GM21447 (cell line): Measurements from ENCODE around the gene GLMP.
"Not testable (repeated sequence)": the region's sequence is repeated elsewhere in the genome, so short reads cannot be mapped to it uniquely, and the experiment has no call there.

Experiments
- ATAC-seq: cut with Tn5 transposase; IDR thresholded peaks from one replicate; pipeline ENCODE4 v1.9.1; 2021; ENCODE audit not compliant: unreplicated experiment

The GLMP gene

GRCh38 chr1:156295391-156295947, at the start of gene GLMP:
GLMP (minus strand) TSS chr1:156295679; CDS start chr1:156295645, 34 bp downstream.
- ATAC-seq = peak; percentile 64

GRCh38 chr1:156344409-156344808, 48.9 kb upstream of the GLMP start:
- no peak for ATAC-seq

GRCh38 chr1:156342166-156342955, 46.9 kb upstream of the GLMP start:
- no peak for ATAC-seq

DNA sequence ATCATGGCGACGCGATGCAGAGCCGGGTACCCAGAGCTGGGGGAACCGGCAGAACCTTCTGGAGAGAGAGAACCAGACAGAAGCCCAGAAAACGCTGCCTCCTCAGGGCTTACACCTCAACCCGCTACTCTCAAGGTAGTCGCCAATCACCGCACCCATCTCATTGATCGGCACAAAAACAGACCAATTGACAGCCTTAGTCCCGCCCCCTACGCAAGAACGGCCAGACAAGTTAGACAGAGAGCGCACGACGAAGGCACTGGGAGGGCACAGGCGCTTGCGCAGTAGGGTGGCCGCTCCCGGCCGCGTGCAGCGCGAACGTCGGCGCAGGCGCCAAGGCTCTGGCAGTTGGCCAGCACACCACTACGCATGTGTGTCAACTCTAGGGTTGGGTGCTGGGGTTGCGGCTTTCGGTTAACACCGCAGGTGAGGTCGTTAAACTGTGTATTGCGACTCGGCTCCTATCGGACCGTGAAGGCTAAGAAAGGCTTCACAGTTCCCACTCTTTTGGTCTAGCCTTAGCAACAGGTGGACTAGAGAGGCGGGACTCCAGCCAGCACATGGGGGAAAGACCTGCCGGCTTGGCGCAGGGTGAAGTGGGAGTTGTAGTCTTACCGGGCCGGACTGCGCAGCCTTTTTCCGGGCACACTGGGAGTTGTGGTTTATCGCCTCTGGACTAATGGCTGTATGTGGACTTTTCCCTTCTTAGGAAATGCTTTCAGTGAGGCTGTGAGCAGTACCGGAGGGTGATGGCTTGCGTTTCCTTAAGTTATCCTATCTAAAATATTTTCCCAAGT, 42.9 kb upstream of the GLMP start, which contains the start of the genes CCT3 and TSACC:
Gene CCT3 (minus strand): TSS at position 113 of the 797 bp plus-strand sequence. CDS start 108 bp downstream, at position 5.
Gene TSACC (plus strand): TSS at position 347 of the 797 bp plus-strand sequence. CDS start 1,232 bp downstream, outside the sequence.
- peak; percentile 94 for ATAC-seq

DNA sequence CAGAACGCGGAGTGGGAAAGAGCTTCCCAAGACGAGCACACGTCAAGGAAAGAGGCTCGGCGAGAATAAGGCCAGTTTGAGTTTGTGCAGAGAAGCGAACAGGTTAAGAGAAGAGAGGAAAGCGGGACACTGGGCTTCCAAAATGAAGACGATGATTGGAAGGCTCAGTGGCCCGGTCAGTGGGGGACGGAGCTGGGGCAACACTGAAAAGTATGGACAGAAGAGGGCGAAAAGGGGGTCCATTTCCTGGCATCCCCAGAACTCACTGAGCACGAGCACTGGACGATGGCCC, 42.4 kb upstream of the GLMP start:
- peak; percentile 21 for ATAC-seq

- no peak for ATAC-seq
These were observed 41.8 kb upstream of the GLMP start for GRCh38 chr1:156337052-156337887.

GRCh38 chr1:156336242-156336641, 40.8 kb upstream of the GLMP start:
- ATAC-seq = no peak

DNA sequence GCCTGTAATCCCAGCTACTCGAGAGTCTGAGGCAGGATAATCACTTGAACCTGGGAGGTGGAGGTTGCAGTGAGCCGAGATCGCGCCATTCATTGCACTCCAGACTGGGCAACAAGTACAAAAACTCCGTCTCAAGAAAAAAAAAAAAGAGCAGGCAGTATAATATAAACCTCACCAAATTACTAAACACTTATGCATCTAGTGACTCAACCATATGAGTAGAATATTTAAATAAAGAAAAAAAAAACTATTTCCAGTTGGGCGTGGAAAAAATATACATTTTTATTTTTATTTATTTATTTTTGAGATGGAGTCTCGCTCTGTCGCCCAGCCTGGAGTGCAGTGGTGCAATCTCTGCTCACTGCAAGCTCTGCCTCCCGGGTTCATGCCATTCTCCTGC, 27.7 kb upstream of the GLMP start:
- ATAC-seq = not testable (repeated sequence)

- ATAC-seq = no peak
These were observed 25.1 kb upstream of the GLMP start for GRCh38 chr1:156320560-156320959.

GRCh38 chr1:156319664-156320063, 24.2 kb upstream of the GLMP start:
- no peak for ATAC-seq

GRCh38 chr1:156316909-156317308, 21.4 kb upstream of the GLMP start:
- no peak for ATAC-seq

GRCh38 chr1:156310962-156311361, 15.5 kb upstream of the GLMP start:
- no peak for ATAC-seq

- ATAC-seq = no peak
These were observed 12.6 kb upstream of the GLMP start for GRCh38 chr1:156308078-156308477.

- no peak for ATAC-seq
These were observed 9.7 kb upstream of the GLMP start for GRCh38 chr1:156305215-156305614.

DNA sequence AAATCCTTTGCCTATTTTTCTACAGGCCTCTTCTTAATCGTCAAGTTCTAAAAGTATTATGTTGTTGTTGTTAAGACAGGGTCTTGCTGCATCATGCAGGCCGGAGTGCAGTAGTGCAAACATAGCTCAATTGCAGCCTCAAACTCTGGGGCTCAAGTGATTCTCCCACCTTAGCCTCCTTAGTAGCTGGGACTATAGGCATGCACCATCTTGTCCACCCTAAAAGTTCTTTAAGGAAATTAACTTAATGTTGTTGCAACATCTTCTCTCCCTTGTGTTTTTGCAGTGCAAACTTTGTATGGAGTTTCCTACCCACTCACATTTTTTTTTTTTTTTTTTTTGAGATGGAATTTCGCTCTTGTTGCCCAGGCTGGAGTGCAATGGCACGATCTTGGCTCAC, 7.8 kb upstream of the GLMP start:
- ATAC-seq = no peak

DNA sequence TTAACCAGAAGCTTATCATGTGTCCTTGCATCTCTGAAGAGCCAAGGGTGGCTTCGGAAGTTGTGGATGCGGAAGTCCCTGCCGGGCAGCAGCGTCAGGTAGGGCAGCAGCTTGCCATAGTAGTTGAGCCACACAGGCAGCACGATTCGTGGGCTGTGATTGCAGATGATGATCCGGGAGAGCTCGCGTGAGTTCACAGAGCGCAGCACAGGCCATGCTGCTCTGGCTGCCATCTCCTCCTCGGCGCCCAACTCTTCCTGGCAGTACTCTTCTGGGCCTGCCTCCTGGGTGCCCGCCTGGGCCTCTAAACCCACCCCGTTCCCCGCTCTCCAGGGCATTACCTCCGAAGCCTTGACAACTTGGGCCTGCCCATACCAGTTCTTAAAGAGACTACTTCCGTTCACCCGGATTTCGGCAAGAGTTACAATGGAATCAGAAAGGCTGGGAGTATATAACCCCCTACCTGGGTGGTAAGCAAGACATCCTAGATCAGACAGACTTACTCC, 3.4 kb upstream of the GLMP start, which contains the start of gene VHLL:
Gene VHLL (minus strand): TSS at position 456 of the 506 bp plus-strand sequence. CDS start 118 bp downstream, at position 338.
- no peak for ATAC-seq

- ATAC-seq = no peak
These were observed 1.6 kb downstream of the GLMP start for GRCh38 chr1:156293895-156294294.

GRCh38 chr1:156293098-156293434, 2.4 kb downstream of the GLMP start:
- no peak for ATAC-seq

- ATAC-seq = peak; percentile 53
These were observed 4.0 kb downstream of the GLMP start for GRCh38 chr1:156291226-156292061.

DNA sequence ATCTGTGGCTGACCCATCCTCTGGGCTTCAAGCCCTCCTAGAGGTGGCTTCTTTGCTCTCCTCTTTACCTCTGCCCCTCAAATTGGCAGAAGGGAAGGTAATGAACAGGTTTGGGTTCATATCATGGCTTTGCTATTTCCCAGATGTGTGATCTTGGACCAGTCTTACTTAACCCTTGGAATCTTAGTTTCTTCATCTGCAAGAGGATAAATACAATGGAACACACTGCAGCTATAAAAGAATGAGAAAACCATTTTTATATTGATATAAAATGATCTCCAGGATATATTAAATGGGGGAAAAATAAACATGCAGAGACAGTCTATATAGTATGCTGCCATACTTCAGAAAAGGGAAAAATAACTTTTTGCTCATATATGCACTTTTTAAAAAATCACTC, 5.6 kb downstream of the GLMP start:
- ATAC-seq = no peak
